Stimulated activated naive CD8-positive, alpha-beta T cell treated with anti-CD3 and anti-CD28 coated beads, Interleukin-15, Interleukin-2, amounts not matched to agents 100 ng/mL and 50 ng/mL, for 24 hours (primary cell): ENCODE results near the gene ATXN10.
"Not testable (repeated sequence)": the region's sequence is repeated elsewhere in the genome, so short reads cannot be mapped to it uniquely, and the experiment has no call there.

Source experiments
- H3K27ac Mint-ChIP-seq: one replicate; pipeline ENCODE4 v1.8.0; 2021; ENCODE audit warnings: mild to moderate bottlenecking, mixed read lengths
- H3K27me3 Mint-ChIP-seq: one replicate; pipeline ENCODE4 v1.8.0; 2021; ENCODE audit warnings: mixed read lengths
- H3K36me3 Mint-ChIP-seq: one replicate; pipeline ENCODE4 v1.8.0; 2021; ENCODE audit warnings: low read depth, mixed read lengths
- H3K4me1 Mint-ChIP-seq: one replicate; pipeline ENCODE4 v1.8.0; 2021; ENCODE audit warnings: low read depth, mixed read lengths
- H3K4me3 Mint-ChIP-seq: one replicate; pipeline ENCODE4 v1.8.0; 2021; ENCODE audit warnings: mild to moderate bottlenecking, mixed read lengths
- H3K9me3 Mint-ChIP-seq: one replicate; pipeline ENCODE4 v1.8.0; 2021; ENCODE audit warnings: mixed read lengths

The ATXN10 gene

GRCh38 chr22:45783021-45783420 is 111.4 kb downstream of the ATXN10 start:
- Mint-ChIP-seq H3K4me3 (no peak overlapping the region), H3K4me1 (no peaks in the 10 kb centered on the region), H3K9me3 (no peaks in the 10 kb centered on the region), H3K27me3 (no peaks in the 10 kb centered on the region), H3K27ac (no peak overlapping the region), H3K36me3 (peaks cover 15% of the 10 kb centered on the region)

GRCh38 chr22:45783690-45784089 is 112.1 kb downstream of the ATXN10 start:
- Mint-ChIP-seq H3K27ac (no peak overlapping the region), H3K36me3 (peaks cover 17% of the 10 kb centered on the region), H3K4me1 (no peaks in the 10 kb centered on the region), H3K9me3 (no peaks in the 10 kb centered on the region), H3K27me3 (no peaks in the 10 kb centered on the region), H3K4me3 (no peak overlapping the region)

GRCh38 chr22:45784357-45785277 is 113.0 kb downstream of the ATXN10 start:
- Mint-ChIP-seq H3K4me1 (no peaks in the 10 kb centered on the region), H3K36me3 (peaks cover 13% of the 10 kb centered on the region), H3K27ac (no peak overlapping the region), H3K27me3 (no peaks in the 10 kb centered on the region), H3K4me3 (no peak overlapping the region), H3K9me3 (no peaks in the 10 kb centered on the region)

- H3K27ac Mint-ChIP-seq = no peak overlapping the region
Observed at GRCh38 chr22:45785458-45785857, 113.8 kb downstream of the ATXN10 start.

GRCh38 chr22:45786726-45787125 is 115.1 kb downstream of the ATXN10 start:
- H3K4me1 Mint-ChIP-seq = no peaks in the 10 kb centered on the region
- H3K4me3 Mint-ChIP-seq = no peak overlapping the region
- H3K36me3 Mint-ChIP-seq = peaks cover 21% of the 10 kb centered on the region
- H3K9me3 Mint-ChIP-seq = no peaks in the 10 kb centered on the region
- no peaks in the 10 kb centered on the region for H3K27me3 Mint-ChIP-seq
- H3K27ac Mint-ChIP-seq = no peak overlapping the region

More at GRCh38 chr22:45785458-45785857, 113.8 kb downstream of the ATXN10 start:
- no peaks in the 10 kb centered on the region for H3K9me3 Mint-ChIP-seq
- no peaks in the 10 kb centered on the region for H3K4me1 Mint-ChIP-seq
- no peaks in the 10 kb centered on the region for H3K27me3 Mint-ChIP-seq
- H3K4me3 Mint-ChIP-seq = no peak overlapping the region
- peaks cover 18% of the 10 kb centered on the region for H3K36me3 Mint-ChIP-seq

GRCh38 chr22:45787759-45788158 is 116.1 kb downstream of the ATXN10 start:
- H3K27ac Mint-ChIP-seq = no peak overlapping the region
- no peaks in the 10 kb centered on the region for H3K27me3 Mint-ChIP-seq
- H3K36me3 Mint-ChIP-seq = peaks cover 31% of the 10 kb centered on the region
- H3K4me3 Mint-ChIP-seq = no peak overlapping the region
- no peaks in the 10 kb centered on the region for H3K9me3 Mint-ChIP-seq
- no peaks in the 10 kb centered on the region for H3K4me1 Mint-ChIP-seq

GRCh38 chr22:45788522-45788921 is 116.9 kb downstream of the ATXN10 start:
- Mint-ChIP-seq H3K27ac (no peak overlapping the region), H3K4me3 (no peak overlapping the region), H3K9me3 (peaks cover 5% of the 10 kb centered on the region), H3K27me3 (no peaks in the 10 kb centered on the region), H3K4me1 (no peaks in the 10 kb centered on the region), H3K36me3 (peaks cover 39% of the 10 kb centered on the region)

- Mint-ChIP-seq H3K4me3 (no peak overlapping the region), H3K36me3 (peaks cover 56% of the 10 kb centered on the region), H3K4me1 (no peaks in the 10 kb centered on the region), H3K27me3 (no peaks in the 10 kb centered on the region), H3K27ac (no peak overlapping the region), H3K9me3 (peaks cover 17% of the 10 kb centered on the region)
Observed at GRCh38 chr22:45790401-45790800, 118.8 kb downstream of the ATXN10 start.

GRCh38 chr22:45793161-45793560 is 121.5 kb downstream of the ATXN10 start:
- Mint-ChIP-seq H3K36me3 (peaks cover 80% of the 10 kb centered on the region), H3K9me3 (peaks cover 28% of the 10 kb centered on the region), H3K27me3 (no peaks in the 10 kb centered on the region), H3K4me3 (no peak overlapping the region), H3K4me1 (no peaks in the 10 kb centered on the region), H3K27ac (no peak overlapping the region)

- Mint-ChIP-seq H3K9me3 (peaks cover 28% of the 10 kb centered on the region), H3K27ac (no peak overlapping the region), H3K27me3 (no peaks in the 10 kb centered on the region), H3K36me3 (peaks cover 86% of the 10 kb centered on the region), H3K4me3 (no peak overlapping the region), H3K4me1 (no peaks in the 10 kb centered on the region)
Observed at GRCh38 chr22:45793892-45794291, 122.3 kb downstream of the ATXN10 start.

GRCh38 chr22:45796009-45796408 is 124.4 kb downstream of the ATXN10 start:
- H3K27ac Mint-ChIP-seq, H3K27me3 Mint-ChIP-seq, H3K4me1 Mint-ChIP-seq, H3K4me3 Mint-ChIP-seq: not testable (repeated sequence)
- peaks cover 90% of the 10 kb centered on the region for H3K36me3 Mint-ChIP-seq
- peaks cover 28% of the 10 kb centered on the region for H3K9me3 Mint-ChIP-seq

- H3K27me3 Mint-ChIP-seq = no peaks in the 10 kb centered on the region
- H3K36me3 Mint-ChIP-seq = peaks cover 82% of the 10 kb centered on the region
- no peaks in the 10 kb centered on the region for H3K4me1 Mint-ChIP-seq
- no peak overlapping the region for H3K4me3 Mint-ChIP-seq
- no peak overlapping the region for H3K27ac Mint-ChIP-seq
- H3K9me3 Mint-ChIP-seq = peaks cover 19% of the 10 kb centered on the region
Observed at GRCh38 chr22:45799291-45799690, 127.7 kb downstream of the ATXN10 start.

- Mint-ChIP-seq H3K4me1 (no peaks in the 10 kb centered on the region), H3K27me3 (no peaks in the 10 kb centered on the region), H3K27ac (no peak overlapping the region), H3K36me3 (peaks cover 70% of the 10 kb centered on the region), H3K4me3 (no peak overlapping the region), H3K9me3 (peaks cover 1% of the 10 kb centered on the region)
Observed at GRCh38 chr22:45802054-45802453, 130.4 kb downstream of the ATXN10 start.

- H3K4me1 Mint-ChIP-seq = no peaks in the 10 kb centered on the region
- H3K27me3 Mint-ChIP-seq = no peaks in the 10 kb centered on the region
- no peak overlapping the region for H3K4me3 Mint-ChIP-seq
- H3K27ac Mint-ChIP-seq = no peak overlapping the region
- H3K9me3 Mint-ChIP-seq = no peaks in the 10 kb centered on the region
- H3K36me3 Mint-ChIP-seq = peaks cover 64% of the 10 kb centered on the region
Observed at GRCh38 chr22:45804319-45804985, 132.8 kb downstream of the ATXN10 start.

GRCh38 chr22:45804986-45805325 is 133.3 kb downstream of the ATXN10 start:
- Mint-ChIP-seq H3K4me1 (no peaks in the 10 kb centered on the region), H3K27me3 (no peaks in the 10 kb centered on the region), H3K27ac (no peak overlapping the region), H3K4me3 (no peak overlapping the region), H3K36me3 (peaks cover 64% of the 10 kb centered on the region), H3K9me3 (no peaks in the 10 kb centered on the region)
